NCI-H82 treated with DMSO at 0.1 percent for 48 hours (cell line): Measurements from ENCODE around the gene LITAFD.
A peak's percentile ranks its signal among the peaks of the same experiment; 100 is the strongest.
"Not testable (repeated sequence)": the region's sequence is repeated elsewhere in the genome, so short reads cannot be mapped to it uniquely, and the experiment has no call there.

Experiments used
- DNase-seq: peaks from one replicate; lab custom pipeline; 2025; ENCODE audit not compliant: unreplicated experiment; lab: John Stamatoyannopoulos, UW

Gene LITAFD

DNA sequence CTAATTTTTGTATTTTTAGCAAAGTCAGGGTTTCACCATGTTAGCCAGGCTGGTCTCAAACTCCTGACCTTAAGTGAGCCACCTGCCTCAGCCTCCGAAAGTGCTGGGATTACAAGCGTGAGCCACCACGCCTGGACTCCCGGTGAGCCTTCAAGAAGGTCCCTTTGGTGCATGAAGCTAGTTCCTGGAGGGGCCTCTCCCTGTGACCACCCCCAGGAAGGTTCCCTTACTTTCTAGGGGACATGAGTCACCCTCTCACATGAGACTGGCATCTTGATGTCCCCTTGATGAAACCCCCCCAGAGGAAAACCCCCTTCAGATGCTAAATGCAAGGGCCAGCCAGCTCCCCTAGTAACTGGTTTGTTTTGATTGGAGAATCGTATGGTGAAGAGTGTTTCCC lies 26.2 kb upstream of the LITAFD start:
- no peak for DNase-seq

DNA sequence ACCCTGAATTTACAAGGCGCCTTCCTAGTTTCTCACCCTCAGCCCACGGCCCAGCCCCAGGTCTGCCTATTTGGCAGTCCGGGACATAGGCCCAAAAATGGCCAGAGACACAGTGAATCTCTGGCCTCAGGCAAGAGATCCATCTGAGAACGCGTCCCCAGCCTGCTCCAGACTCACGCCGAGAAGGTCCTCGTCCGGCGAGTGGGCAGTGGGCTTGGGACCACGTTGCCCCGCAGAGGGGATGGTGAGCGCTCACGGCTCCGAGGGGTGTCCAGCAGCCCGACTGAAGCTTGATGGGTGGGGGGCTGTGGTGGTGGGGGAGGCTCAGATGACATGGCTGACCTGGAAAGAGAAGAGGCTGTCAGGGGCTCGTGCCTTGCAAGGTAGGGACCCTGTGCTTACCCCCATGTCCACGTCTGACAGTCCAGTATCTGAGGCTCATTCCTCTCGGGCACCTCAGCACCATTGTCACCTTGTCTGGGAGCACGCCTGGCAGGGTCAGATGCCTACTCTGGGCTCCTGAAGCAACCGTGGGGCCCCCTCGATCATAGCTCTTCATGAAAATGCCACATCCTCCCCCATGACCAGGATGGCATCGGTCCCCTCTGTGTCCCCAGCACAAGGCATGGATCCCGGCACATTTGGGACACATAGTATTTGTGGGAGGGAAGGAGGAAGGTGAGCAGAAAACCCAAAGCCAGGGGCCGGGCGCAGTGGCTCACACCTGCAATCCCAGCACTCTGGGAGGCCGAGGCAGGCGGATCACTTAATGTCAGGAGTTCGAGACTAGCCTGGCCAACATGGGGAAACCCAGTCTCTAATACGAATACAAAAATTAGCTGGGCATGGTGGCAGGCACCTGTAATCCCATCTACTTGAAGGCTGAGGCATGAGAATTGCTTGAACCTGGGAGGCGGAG lies 22.9 kb upstream of the LITAFD start:
- no peak for DNase-seq

DNA sequence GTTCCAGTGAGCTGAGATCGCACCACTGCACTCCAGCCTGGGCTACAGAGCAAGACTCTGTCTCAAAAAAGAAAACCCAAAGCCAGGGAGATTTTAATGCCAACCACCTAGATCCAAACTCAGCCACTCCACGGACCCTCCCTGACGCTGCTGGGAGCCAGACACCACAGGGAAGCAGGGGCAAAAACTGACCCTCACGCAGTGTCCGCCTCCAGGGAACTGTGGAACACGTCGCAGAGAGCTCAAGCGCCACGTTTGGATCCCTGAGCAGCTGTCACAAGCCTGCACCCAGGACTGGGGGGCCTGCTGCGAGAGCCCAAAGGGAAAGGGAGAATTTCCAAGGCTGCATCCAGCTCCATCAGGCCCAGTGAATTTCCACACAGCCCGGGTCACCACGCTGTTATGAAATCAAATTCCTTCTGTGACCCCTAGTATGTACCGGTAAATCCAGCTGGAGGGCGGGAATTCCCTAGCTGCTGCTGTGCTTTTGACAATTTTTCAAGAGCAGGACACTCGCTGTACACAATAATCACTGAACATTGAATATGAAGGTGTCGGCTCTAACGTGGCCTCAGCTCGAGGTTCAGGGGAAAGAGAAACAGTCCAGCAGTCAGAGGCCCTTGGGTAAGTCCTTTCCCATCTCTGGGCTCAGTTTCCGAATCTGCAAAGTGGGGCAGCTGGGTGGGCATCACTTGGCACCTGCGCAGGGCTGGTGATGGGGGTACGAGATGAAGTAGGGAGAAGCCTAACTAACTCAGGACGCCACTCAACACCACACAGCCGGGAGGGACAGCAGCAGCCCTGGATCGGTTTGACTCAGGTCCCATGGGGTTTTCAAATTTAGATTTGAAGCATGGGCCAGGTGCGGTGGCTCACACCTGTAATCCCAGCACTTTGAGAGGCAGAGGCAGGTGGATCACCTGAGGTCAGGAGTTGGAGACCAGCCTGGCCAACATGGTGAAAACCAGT lies 22.0 kb upstream of the LITAFD start:
- no peak for DNase-seq

DNA sequence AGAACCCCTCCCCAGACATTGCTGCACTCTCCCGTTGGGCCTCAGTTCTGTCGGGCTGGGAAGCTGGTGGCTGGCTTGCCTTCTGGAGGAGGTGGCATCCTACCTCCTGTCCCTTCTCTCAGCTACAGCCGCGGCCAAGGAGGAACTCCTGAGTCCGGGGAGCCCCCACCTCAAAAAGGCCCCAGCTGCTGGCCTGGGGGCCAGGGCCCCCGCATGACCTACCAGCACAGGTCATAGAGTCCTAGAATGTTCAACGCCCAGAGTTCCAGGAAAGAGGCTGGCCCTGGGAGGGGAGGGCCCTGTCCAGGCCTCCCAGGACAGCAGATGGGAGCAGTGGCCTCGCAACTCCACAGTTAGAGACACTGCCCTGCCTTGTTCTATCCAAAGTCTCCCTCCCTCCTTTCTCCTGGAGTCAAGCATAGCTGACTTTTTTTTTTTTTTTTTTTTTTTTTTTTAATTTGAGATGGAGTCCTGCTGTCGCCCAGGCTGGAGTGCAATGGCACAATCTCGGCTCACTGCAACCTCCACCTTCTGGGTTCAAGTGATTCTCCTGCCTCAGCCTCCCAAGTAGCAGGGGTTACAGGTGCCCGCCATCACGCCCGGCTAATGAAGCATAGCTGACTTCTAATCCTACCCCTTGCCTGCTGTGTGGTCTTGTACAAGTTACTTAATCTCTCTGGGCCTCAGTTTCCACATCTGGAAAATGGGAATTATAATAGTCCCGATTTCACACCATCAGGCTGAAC lies 20.4 kb upstream of the LITAFD start:
- DNase-seq, result no peak

DNA sequence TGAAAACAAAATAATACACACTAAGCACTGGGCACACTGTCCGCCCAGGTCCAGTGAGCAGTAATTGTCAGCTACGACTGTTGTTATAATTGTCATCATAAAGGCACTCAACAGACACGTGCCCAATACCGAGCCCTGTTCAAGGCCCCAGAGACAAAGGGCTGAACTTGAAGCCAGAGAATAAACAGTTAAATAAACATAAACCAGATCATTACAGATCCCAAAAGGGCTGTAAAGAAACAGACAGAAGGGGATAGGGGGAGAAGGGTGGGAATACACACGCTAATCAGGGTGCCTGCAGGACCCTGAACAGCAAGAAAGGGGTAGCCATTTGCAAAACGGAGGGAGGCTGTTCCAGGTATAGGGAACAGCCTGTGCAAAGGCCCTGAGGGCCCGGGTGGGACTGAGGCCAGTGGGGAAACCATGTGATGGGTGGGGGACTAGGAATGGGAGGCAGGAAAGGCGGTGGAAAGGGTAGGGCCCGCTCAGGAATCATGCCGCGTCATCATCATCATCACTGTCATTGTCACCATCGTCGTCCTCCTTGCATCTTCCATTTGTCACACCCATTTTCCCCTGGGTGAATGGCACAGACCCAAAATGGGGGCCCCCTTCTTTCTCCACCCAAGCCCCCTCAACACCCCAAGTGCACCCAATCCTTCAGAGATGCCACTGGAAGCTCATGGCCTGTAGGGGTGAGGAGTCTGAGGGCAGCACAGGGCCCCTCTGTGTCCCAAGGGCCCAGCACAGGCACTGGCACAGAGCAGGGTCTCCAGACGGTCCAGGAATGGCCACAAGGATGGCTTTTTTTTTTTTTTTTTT lies 19.6 kb upstream of the LITAFD start:
- DNase-seq, result no peak

DNA sequence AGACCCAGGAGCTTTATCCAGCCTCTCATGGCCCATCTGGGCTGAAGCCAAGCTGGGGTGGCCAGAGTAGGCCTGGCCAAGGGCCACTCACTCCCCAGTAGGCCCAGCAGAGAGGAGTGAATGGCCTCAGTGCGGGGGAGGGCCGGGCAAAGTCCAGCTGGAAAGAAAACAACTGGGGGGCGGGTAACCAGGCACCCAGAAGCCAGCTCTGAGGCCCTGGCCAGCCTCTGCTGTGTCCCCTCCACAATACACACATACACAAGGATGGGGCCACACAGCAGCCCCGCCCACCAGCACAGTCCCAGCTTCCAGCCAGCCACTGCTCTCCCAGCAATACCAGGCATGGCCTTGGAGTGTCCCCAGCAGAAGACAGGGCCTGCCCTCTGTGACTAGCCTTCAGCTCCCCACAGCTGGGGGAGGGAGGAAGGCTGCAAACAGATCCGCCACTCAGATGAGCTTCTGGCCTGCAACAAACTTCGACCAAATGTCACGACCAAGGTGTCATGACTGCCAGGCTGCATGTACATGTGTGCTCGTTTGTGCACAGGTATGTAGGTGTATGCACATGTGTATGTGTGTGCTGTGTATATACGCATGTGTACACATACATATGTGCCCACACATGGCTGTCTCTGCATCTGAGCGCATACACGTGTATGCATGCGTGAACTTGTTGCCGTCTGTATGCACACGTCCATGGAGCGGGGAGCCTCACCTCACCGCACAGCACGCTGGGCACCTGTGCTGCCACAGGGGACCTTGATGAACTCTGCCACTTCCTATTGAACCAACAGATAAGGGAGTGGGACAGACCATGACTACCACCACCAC lies 18.3 kb upstream of the LITAFD start:
- no peak for DNase-seq

DNA sequence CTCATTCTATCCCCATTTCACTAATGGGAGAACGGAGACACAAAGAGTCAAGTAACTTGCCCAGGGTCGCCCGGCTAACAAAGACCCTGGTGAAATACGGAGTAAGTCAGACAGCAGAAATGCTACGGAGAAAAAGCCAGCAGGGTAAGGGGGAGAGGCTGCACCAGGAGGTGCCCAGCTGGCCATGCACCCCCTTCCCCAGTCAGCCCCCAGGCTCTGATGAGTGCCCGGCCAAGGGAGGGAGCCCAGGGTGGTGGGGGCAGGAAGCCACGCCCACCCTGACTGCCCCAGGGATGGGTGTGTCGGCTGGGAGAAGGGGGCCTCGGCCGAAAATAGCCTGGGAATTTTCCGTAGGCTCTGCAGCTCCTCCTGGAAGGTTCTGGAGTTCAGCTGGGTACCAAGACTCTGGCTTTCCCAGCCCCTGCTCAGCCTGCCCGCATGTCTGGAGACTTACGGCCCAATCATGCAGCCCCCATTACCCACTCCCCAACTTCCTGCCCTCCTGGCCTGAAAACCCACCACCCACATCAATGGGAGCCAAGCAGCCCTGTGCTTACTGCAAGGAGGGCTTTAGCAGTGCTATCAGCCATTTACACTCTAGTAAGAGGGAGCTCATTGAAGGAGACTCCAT lies 17.6 kb upstream of the LITAFD start:
- no peak for DNase-seq

DNA sequence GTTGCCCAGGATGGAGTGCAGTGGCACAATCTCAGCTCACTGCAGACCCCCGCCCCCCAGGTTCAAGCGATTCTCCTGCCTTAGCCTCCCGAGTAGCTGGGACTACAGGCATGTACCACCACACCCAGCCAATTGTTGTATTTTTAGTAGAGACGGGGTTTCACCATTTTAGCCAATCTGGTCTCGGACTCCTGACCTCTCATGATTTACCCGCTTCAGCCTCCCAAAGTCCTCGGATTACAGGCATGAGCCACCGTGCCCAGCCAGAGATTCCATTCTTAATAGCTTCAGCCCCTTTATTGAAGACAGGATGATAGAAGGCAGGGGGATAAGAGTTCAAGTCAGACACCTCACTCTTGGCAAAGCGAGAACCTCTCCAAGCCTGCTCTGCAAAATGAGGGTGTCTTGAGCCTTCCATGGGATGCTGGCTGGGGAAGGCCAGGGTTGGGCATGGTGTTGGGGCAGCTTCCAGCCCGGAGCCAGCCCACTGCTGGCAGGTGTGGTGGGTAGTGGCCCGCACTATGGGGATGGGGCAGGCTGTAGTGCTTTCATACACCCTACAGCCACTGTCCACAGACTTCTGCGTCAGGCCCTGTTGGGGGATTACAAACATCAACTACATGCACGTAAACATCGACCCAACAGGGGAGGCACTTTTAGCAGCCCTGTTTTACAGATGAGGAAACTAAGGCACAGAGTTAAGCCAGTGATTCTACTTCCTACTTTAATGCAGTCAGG lies 16.8 kb upstream of the LITAFD start:
- DNase-seq, result no peak

DNA sequence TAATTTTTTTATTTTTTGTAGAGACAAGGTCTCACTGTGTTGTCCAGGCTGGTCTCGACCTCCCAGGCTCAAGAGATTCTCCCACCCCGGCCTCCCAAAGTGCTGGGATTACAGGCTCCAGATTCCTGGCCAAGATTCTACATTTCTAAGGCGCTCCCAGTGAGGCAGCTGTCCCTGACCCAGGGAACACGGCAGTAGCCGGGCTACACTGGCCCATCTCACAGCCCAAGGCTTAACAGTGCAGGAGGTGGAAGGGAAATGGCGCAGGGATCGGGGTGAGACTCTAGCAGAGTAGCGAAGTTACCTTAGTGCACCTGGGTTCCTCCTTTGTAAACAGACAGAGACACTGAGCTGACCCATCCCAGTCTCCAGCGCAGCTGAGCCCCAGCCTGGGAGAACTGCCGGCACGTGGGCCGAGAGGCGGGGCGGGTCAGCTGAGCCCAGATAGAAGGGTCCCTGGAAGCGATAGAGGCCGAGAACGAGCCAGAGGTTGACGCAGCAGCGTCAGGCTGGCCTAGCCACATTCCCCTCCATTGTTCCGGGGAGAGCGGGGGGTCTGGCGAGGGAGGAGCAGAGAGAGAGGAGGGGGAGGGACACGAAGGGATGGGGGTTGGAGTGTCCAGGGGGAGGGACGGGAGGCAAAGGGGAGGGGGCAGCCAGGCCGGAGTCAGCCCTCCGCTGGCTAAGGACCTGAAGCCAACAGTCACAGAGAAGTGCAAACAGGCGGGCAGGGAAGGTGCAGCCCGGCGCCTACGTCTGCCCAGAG lies 15.8 kb upstream of the LITAFD start:
- no peak for DNase-seq

DNA sequence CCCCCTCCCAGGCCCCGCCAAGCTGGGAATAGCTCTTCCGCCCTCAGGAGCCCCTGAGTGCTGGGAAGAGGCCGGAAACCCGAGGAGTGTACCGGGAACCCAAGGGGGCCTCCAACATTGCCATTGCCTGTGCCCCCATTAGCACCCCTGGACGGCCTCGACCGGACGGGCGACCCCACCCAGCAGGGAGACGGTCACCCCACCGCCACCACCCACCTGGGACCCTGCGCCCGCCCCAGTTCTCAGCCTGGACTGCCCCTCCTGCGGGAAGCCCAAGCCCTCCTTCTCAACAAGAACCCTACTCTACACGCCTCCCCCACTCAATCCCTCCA lies 15.3 kb upstream of the LITAFD start:
- no peak for DNase-seq

DNA sequence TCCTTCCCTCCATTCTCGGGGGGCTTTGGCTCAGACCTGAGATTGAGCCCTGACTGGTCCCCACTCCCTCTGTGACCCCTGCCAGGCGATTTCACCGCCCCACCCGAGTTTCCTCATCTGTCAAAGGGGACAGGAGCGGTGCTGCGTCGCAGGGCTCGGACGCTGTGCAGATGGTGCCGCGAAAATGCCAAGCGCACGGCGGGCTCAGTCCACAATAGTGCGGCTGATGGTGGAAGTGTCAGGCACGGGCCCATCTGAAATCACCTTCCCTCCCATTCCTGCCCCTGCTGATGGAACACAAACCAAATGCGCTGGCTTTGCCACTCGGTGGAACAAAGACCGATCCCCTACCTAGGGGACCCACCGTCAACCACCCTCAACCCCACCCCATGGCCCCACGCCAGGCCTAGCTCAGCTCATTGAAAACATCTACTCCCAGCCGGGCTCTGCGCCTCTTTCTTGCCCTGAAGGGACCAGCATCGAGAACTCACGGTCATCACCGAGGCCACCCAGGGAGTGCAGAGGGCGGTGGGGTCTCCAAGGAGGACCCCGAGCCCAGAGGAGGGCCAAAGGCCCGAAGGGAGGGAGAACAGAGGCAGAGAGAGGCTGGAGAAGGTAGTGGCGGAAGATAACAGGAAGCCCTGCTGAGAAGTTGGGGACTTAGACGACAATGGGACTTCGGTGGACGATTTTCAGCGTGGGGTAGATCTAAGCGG lies 14.8 kb upstream of the LITAFD start:
- no peak for DNase-seq

DNA sequence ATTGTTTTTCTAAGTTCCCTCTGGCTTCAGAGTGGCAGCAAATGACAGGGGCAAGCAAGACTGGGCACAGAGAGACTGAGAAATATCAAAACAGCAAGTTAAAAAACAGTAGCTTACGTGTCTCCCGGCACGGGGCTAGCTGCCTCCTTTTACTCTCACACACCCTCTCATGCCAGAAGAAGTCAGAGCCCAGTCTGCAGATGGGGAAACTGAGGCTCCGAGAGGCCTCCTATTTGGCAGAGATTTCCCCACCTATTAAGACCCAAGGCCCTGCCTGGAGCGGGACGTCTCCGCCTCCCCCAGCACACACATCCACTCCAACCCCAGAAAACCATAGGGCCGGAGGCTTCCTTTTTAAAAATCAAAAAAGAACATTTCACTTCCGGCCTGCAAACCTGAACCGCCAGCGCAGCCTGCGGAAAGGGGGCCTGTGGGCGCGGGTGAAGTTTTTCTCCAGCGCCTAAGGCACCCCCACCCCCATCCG lies 14.2 kb upstream of the LITAFD start:
- no peak for DNase-seq

DNA sequence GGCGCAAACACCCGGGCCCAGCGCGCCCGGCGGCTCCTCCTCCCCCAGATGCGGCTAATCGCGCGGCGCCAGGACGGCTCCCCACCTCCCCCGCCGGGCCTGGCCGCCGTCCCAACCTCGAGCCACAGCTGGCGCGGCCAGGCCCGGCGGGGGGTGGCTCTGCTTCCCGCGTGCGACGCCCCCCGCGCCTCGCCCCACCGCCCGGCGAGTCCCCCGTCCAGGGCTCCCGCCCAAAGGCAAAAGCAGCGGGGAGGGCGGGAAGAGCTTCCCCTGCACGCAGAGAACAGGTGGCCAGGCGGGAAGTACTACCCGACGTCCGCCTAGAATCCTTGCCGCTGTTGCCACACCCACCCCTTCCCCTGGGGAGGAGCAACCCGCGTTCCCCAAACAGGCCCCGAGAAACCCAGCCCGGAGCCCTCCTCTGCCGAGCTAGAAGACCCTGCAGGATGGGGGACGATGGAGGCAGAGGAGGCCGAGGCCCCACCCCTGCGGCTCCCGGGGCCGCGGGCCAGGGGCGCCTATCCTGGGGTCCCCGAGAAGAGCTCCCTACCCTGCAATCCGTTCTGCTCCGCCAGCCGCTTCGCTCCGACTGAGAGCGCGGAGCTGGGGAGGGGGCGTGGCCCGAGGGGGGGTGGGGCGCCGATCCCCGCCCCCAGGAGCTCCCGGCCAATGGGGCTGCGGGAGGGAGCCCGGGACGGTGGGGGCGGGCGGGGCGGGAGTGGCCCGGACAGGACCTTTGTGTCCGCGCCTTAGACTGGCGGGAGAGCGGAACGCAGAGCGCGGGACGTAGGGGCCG lies 13.5 kb upstream of the LITAFD start, which contains the start of gene CARHSP1:
TSS of gene CARHSP1 (minus strand) at position 591 of the 796 bp plus-strand sequence. CDS start 9,678 bp downstream, outside the sequence.
- peak; percentile 88 for DNase-seq

DNA sequence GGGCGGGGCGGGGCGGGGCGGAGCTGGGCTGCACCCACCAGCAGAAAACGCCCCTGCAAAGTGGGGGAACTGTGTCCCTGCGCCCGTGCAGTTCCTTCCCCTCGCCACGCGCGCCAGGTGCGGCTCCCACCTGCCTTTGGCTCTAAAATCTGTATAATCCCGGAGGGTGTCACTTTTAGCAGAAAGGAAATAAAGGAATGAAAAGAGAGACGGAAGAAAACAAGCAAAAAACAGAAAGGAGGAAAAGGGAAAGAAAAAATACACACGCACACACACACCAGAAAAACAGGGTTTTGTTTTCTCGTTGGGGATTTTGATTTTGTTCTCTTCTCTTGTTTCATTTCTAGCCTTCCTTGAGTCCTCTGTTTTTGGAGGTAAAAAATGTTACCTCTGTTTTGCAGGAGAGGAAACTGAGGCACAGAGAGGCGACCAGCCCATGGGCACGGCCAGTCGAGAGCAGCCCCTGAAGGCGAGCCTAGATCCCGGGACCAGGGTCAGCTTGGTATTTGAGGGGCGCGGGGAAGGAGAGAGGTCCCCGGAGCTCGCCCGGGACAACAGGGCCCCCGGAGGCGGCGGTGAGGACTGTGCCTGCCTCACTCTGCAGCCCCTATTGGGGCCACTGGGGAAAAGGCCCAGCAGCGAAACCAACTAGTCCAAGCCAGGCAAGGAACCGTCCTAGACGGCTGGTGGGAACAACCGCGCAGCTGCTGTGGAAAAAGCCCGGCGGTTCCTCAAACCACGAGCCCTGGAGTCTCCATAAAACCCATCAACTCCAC lies 12.8 kb upstream of the LITAFD start:
- no peak for DNase-seq

DNA sequence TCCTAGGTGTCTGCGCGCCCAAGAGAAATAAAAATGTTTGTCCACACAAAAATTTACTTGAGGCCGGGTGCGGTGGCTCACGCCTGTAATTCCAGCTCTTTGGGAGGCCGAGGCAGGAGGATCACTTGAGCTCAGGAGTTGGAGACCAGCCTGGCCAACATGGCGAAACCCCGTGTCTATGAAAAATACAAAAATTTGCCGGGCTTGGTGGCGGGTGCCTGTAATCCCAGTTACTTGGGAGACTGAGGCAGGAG lies 12.2 kb upstream of the LITAFD start:
- DNase-seq, result not testable (repeated sequence)
